NCI-H2171 (cell line): ENCODE measurements around the gene PPP1R8.
"Not testable (repeated sequence)": the region's sequence is repeated elsewhere in the genome, so short reads cannot be mapped to it uniquely, and the experiment has no call there.

ENCODE experiments used
- DNase-seq: peaks from one replicate; lab custom pipeline; 2025; lab: John Stamatoyannopoulos, UW

Gene PPP1R8

GRCh38 chr1:27832762-27833161 lies 2.2 kb downstream of the PPP1R8 start:
- no peak for DNase-seq

- no peak for DNase-seq
Observed at GRCh38 chr1:27833470-27833869, 2.9 kb downstream of the PPP1R8 start.

GRCh38 chr1:27835046-27835445 lies 4.5 kb downstream of the PPP1R8 start:
- no peak for DNase-seq

GRCh38 chr1:27835501-27835900 lies 4.9 kb downstream of the PPP1R8 start:
- DNase-seq = no peak

- DNase-seq = no peak
Observed at GRCh38 chr1:27849951-27850350, 19.4 kb downstream of the PPP1R8 start.

- no peak for DNase-seq
Observed at GRCh38 chr1:27855085-27855484, 24.5 kb downstream of the PPP1R8 start.

GRCh38 chr1:27856561-27857343 lies 26.2 kb downstream of the PPP1R8 start:
- no peak for DNase-seq

- DNase-seq = not testable (repeated sequence)
Observed at GRCh38 chr1:27857552-27857951, 27.0 kb downstream of the PPP1R8 start.

- peak; percentile 85 for DNase-seq
Observed at GRCh38 chr1:27858072-27858948, 27.7 kb downstream of the PPP1R8 start.

GRCh38 chr1:27858949-27859576 lies 28.5 kb downstream of the PPP1R8 start:
- no peak for DNase-seq

- DNase-seq = no peak
Observed at GRCh38 chr1:27861436-27861835, 30.9 kb downstream of the PPP1R8 start.

GRCh38 chr1:27862004-27862403 lies 31.4 kb downstream of the PPP1R8 start:
- no peak for DNase-seq

GRCh38 chr1:27862671-27863537 lies 32.3 kb downstream of the PPP1R8 start:
- DNase-seq = no peak

GRCh38 chr1:27863538-27863915 lies 32.9 kb downstream of the PPP1R8 start:
- DNase-seq = no peak

- DNase-seq = no peak
Observed at GRCh38 chr1:27864264-27864895, 33.8 kb downstream of the PPP1R8 start.

GRCh38 chr1:27865821-27866220 lies 35.2 kb downstream of the PPP1R8 start:
- DNase-seq = no peak

- no peak for DNase-seq
Observed at GRCh38 chr1:27868556-27868931, 38.0 kb downstream of the PPP1R8 start.

- DNase-seq = no peak
Observed at GRCh38 chr1:27868932-27869718, 38.5 kb downstream of the PPP1R8 start.

GRCh38 chr1:27869719-27870085 lies 39.1 kb downstream of the PPP1R8 start:
- no peak for DNase-seq

GRCh38 chr1:27871076-27871475 lies 40.5 kb downstream of the PPP1R8 start:
- DNase-seq = not testable (repeated sequence)
